ENCODE data around the gene LRWD1. TPM values are rescaled to one million over a fixed set of nuclear protein-coding genes. Genes with fewer than 3 reads are reported as not detected.
"Not testable (repeated sequence)": the region's sequence is repeated elsewhere in the genome, so short reads cannot be mapped to it uniquely, and the experiment has no call there.

The LRWD1 gene
- total and polyA plus RNA-seq, 11 donors, result 4.7 to 26.4 (median 9.7) TPM

DNA sequence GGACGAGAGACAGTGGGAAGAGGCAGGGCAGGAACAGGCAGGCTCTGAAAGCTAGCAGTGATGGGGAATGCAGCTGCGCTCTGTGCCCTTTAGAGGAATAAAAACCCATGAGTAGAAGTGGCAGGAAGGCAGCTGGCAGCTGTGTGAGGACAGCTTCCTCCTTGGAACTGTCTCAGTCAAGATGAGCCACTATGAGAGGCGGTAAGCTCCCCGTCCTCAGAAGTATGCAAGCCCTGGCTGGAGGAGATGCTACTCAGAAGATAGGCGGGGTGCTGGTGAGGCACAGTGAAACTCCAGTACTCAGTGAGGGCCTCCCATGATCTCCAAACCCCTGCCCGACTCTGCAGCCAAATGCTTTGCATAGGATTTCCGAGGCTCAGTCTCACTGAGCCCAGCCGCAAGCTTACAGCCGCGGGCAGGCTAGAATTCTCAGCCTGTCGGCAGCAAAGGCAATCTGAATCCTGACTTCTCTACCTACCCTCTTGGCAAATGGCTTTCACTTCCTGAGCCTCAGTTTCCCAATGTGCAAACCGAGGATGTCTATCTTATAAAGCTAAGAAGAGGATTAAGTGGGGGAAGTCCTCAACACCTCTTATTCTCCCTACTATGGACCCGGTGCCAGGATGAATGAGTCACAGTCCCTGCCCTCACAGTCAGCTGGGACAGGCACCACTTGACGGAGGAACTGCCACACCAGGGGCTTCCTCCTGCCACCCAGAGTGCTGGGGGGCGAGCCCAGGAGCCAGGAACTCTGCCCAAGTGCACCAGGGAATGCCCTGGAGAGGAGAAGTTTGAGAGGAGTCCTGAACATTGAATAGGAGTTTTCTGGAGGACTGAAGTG lies 50.3 kb downstream of the LRWD1 start:
- 72% methylated on average over 3 of the region's 15 CpGs; no CpG with 5 or more reads in 3 of the 4 donors for WGBS, 4 donors
- ATAC-seq, result peak in 2 of 4 donors; percentile 12 to 26
- H3K4me3 ChIP-seq; H3K9me3 ChIP-seq; H3K27me3 ChIP-seq; H3K36me3 ChIP-seq; intact Hi-C loops (cut with DNase I); H3K4me1 ChIP-seq: not testable (repeated sequence)
- peak in 2 of 5 donors; percentile 16 to 27 for DNase-seq
- peak overlapping the region in 2 of 12 donors; percentile 34 to 39 for H3K27ac ChIP-seq

DNA sequence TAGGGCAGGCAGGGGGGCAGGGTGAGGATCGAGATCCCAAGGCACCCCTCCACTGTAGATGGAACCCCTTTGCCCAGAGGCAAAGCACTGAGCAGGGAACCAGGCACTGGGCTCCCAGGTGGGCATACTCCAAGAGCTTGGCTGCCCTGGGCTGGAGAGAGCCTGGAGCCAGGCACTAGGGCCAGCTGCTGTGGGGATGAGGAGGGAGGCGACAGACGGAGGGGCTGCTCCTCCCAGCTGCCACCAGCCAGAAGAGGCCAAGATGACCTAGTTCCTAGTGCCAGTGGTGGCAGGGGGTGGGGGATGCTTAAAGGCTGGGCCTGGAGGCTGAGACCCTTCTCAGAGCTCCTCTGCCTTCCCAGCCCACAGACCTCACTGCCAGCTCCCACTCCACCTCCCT lies 51.1 kb downstream of the LRWD1 start:
- H3K9me3 ChIP-seq; DNase-seq; H3K4me3 ChIP-seq; H3K36me3 ChIP-seq; H3K27ac ChIP-seq; intact Hi-C loops (cut with DNase I); H3K4me1 ChIP-seq; H3K27me3 ChIP-seq: not testable (repeated sequence)
- no CpG with 5 or more reads among the region's 3 CpGs for WGBS, 4 donors
- peak in 1 of 4 donors; percentile 0 for ATAC-seq

DNA sequence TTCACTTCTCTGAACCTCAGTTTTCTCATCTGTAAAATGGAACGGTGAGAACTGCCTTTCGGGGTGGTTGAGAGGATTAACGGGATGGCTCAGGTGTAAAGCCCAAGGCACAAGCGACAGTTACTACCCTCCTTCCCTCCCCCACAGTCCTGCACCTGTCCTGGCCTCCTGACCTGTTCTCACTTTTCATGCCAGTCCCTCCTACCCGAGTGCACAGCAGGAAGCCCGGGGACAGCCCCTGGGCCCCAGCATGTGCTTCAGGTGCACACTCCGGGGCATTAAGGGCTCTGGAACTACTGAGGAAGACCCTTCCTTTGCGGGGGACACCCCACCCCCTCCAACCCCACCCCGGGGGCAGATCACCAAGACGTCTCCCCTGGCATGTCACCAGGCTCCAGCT lies 52.2 kb downstream of the LRWD1 start:
- H3K27ac ChIP-seq; H3K27me3 ChIP-seq; DNase-seq; intact Hi-C loops (cut with DNase I); H3K4me3 ChIP-seq; ATAC-seq; H3K9me3 ChIP-seq; H3K36me3 ChIP-seq; H3K4me1 ChIP-seq: not testable (repeated sequence)
- WGBS, 4 donors, result no CpG with 5 or more reads among the region's 10 CpGs

DNA sequence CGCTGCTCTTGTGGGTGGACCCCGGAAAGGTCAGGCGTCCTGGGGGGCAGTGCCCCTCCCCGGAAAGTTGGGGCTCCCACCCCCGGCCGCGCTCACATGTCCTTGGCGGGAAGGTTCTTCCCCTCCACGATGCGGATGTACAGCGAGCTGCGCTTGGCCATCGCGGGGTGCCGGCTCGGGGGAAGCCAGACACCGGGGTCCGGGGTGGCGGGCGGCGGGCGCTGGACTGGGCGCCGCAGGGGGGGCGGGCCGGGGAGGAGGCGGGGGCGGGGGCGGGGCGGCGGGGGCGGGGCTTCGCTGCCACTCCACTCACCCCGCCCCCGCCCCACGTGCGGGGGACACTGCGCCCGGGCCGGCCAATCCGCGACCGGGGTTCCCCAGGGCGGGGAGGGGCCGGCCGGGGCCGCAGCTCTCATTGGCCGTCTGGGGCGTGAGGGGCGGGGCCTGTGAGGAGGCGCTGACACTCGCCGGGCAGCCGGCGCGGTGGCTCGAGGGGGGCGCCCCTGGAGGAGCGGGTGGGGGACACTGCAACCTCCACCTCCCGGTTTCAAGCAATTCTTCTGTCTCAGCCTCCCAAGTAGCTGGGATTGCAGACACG lies 52.9 kb downstream of the LRWD1 start, which contains the start of gene RASA4B:
RASA4B (minus strand) TSS at position 228 of the 598 bp plus-strand sequence; CDS start at position 161, 67 bp downstream.
- H3K4me3 ChIP-seq, result peak within 1 kb of the TSS in 4 of 12 donors; percentile 32 to 39 (median 38)
- H3K27ac ChIP-seq; H3K36me3 ChIP-seq; H3K27me3 ChIP-seq; H3K4me1 ChIP-seq; H3K9me3 ChIP-seq; intact Hi-C loops (cut with DNase I): not testable (repeated sequence)
- ATAC-seq, result peak; percentile 92 to 97 (median 94)
- peak in 4 of 5 donors; percentile 13 to 66 (median 29) for DNase-seq
- 0 to 1% methylated on average over 17 to 20 of the region's 61 CpGs; no CpG with 5 or more reads in 2 of the 4 donors for WGBS, 4 donors

DNA sequence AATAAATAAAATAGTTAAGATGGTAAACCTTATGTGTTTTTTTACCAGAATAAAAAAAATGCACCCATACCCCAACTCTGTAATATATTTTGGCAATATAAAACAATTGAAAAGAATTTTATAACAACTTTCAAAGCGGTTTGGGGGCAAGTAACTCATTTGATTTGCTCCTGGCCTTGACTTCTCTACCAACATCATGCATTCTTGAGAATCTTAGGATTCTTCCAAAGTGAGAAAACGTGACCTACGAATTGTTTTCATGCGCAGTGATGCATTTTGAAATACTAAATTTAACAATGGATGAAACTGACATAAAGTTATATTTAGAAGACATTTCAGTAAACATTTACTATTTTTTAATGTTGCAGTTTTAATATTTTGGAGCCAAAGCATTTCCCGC lies 56.0 kb downstream of the LRWD1 start:
- intact Hi-C loops (cut with DNase I); H3K4me1 ChIP-seq; H3K27ac ChIP-seq; H3K36me3 ChIP-seq; H3K9me3 ChIP-seq; H3K4me3 ChIP-seq; ATAC-seq; H3K27me3 ChIP-seq; DNase-seq: not testable (repeated sequence)
- WGBS, 4 donors, result 93% methylated on average over 4 of the region's 5 CpGs; no CpG with 5 or more reads in 3 of the 4 donors

Small RNA genes lying within 50 kb of the gene (microRNA-seq; reads per million reads assigned to microRNA genes)
- gene MIR4467 (0 to 3.1 (median 0.10) reads per million in 4 donors), gene MIR5090 (0 to 1.9 (median 0.74) reads per million in 4 donors)

Other genes starting within 250 kb of the LRWD1 start
- gene SH2B2, start 178.1 kb upstream of the LRWD1 start, total RNA-seq, result 1 to 10 TPM in 8 of 9 donors, under 1 TPM in 1; 1.00 to 5.7 (median 2.5) TPM
- 1 to 10 TPM in 1 of 2 donors, under 1 TPM in 1; 0.50 to 2.2 TPM for gene SH2B2, start 178.1 kb upstream of the LRWD1 start, polyA plus RNA-seq
- not detected for gene SPDYE6, start 108.5 kb upstream of the LRWD1 start, total RNA-seq
- under 1 TPM in 1 of 2 donors, not detected in 1; 0.15 TPM for gene SPDYE6, start 108.5 kb upstream of the LRWD1 start, polyA plus RNA-seq
- 10 to 100 TPM in 5 of 9 donors, 1 to 10 TPM in 4; 7.4 to 15.2 (median 11.4) TPM for gene PRKRIP1, start 68.6 kb upstream of the LRWD1 start, total RNA-seq
- 10 to 100 TPM; 15.1 TPM for gene PRKRIP1, start 68.6 kb upstream of the LRWD1 start, polyA plus RNA-seq
- gene ORAI2, start 31.4 kb upstream of the LRWD1 start, total RNA-seq, result 10 to 100 TPM in 2 of 9 donors, 1 to 10 TPM in 7; 1.9 to 22.0 (median 4.8) TPM
- gene ORAI2, start 31.4 kb upstream of the LRWD1 start, polyA plus RNA-seq, result 10 to 100 TPM in 1 of 2 donors, 1 to 10 TPM in 1; 1.1 to 10.6 TPM
- 10 to 100 TPM in 2 of 9 donors, 1 to 10 TPM in 7; 4.9 to 19.4 (median 6.5) TPM for gene ALKBH4, start 121 bp upstream of the LRWD1 start, total RNA-seq
- gene ALKBH4, start 121 bp upstream of the LRWD1 start, polyA plus RNA-seq, result 1 to 10 TPM; 6.8 to 7.9 TPM
- 10 to 100 TPM; 34.4 to 72.9 (median 47.4) TPM for gene POLR2J, start 13.9 kb downstream of the LRWD1 start, total RNA-seq
- 100 to 1,000 TPM in 1 of 2 donors, 10 to 100 TPM in 1; 86.3 to 227 TPM for gene POLR2J, start 13.9 kb downstream of the LRWD1 start, polyA plus RNA-seq
- gene RASA4B, start 52.8 kb downstream of the LRWD1 start, total RNA-seq, result 10 to 100 TPM in 2 of 9 donors, 1 to 10 TPM in 7; 3.3 to 28.1 (median 7.1) TPM
- 1 to 10 TPM; 2.7 to 3.2 TPM for gene RASA4B, start 52.8 kb downstream of the LRWD1 start, polyA plus RNA-seq
- gene UPK3BL2, start 78.7 kb downstream of the LRWD1 start, total RNA-seq, result 10 to 100 TPM in 2 of 9 donors, 1 to 10 TPM in 7; 1.9 to 20.6 (median 5.7) TPM
- gene UPK3BL2, start 78.7 kb downstream of the LRWD1 start, polyA plus RNA-seq, result 1 to 10 TPM; 1.2 to 5.8 TPM
- under 1 TPM in 1 of 9 donors, not detected in 8; 0.24 TPM for gene SPDYE2, start 86.2 kb downstream of the LRWD1 start, total RNA-seq
- gene SPDYE2, start 86.2 kb downstream of the LRWD1 start, polyA plus RNA-seq, result under 1 TPM in 1 of 2 donors, not detected in 1; 0.15 TPM
- gene POLR2J3, start 107.6 kb downstream of the LRWD1 start, total RNA-seq, result 10 to 100 TPM in 6 of 9 donors, 1 to 10 TPM in 3; 4.8 to 32.9 (median 12.0) TPM
- 10 to 100 TPM; 31.7 to 67.7 TPM for gene POLR2J3, start 107.6 kb downstream of the LRWD1 start, polyA plus RNA-seq
- gene RASA4, start 151.8 kb downstream of the LRWD1 start, total RNA-seq, result 100 to 1,000 TPM in 1 of 9 donors, 10 to 100 TPM in 5, 1 to 10 TPM in 3; 6.3 to 106 (median 14.9) TPM
- 1 to 10 TPM; 8.1 to 9.4 TPM for gene RASA4, start 151.8 kb downstream of the LRWD1 start, polyA plus RNA-seq
- gene UPK3BL1, start 177.8 kb downstream of the LRWD1 start, total RNA-seq, result 10 to 100 TPM in 7 of 9 donors, 1 to 10 TPM in 2; 6.0 to 29.2 (median 12.8) TPM
- 10 to 100 TPM in 1 of 2 donors, 1 to 10 TPM in 1; 8.3 to 30.9 TPM for gene UPK3BL1, start 177.8 kb downstream of the LRWD1 start, polyA plus RNA-seq
- gene SPDYE2B, start 185.3 kb downstream of the LRWD1 start, total RNA-seq, result not detected
- gene SPDYE2B, start 185.3 kb downstream of the LRWD1 start, polyA plus RNA-seq, result not detected
- gene POLR2J2, start 206.7 kb downstream of the LRWD1 start, total RNA-seq, result 10 to 100 TPM in 1 of 9 donors, 1 to 10 TPM in 6, under 1 TPM in 1, not detected in 1; 0.79 to 12.9 (median 3.3) TPM
- 1 to 10 TPM in 1 of 2 donors, under 1 TPM in 1; 0.98 to 5.1 TPM for gene POLR2J2, start 206.7 kb downstream of the LRWD1 start, polyA plus RNA-seq

Measured in heart left ventricle (tissue), 16 donors.